H1 (cell line): ENCODE data around the gene TTI1. TPM values are rescaled to one million over a fixed set of nuclear protein-coding genes. Genes with fewer than 3 reads are reported as not detected.
"Not testable (repeated sequence)": the region's sequence is repeated elsewhere in the genome, so short reads cannot be mapped to it uniquely, and the experiment has no call there.

ENCODE experiments used
- CTCF ChIA-PET: fragments of 300-600 bp; sonication (Branson Sonifier 250); formaldehyde crosslinking; loops from one replicate; lab custom pipeline; 2021; ENCODE audit not compliant: partially characterized antibody; lab: Charles Lee
- POLR2A ChIA-PET: fragments of 300-600 bp; sonication (Branson Sonifier 250); formaldehyde crosslinking; loops from one replicate; lab custom pipeline; 2021; ENCODE audit warnings: inconsistent platforms; ENCODE audit not compliant: partially characterized antibody; lab: Charles Lee
- DNase-seq, 2 experiments: peaks; one replicate each; pipeline versions ENCODE4 v3.0.0 to v3.0.0-alpha.2; 2010 to 2022; ENCODE audit warnings: low spot score in 2 of 2, low read depth in 1 of 2, mixed read lengths in 1 of 2
- FAIRE-seq: peaks from 2 replicates; lab custom pipeline; 2011; peaks lifted over from hg19 to GRCh38; lab: Jason Lieb, UNC
- H2AFZ ChIP-seq: 2 replicates; pipeline ENCODE4 v1.8.1; 2012; ENCODE audit warnings: low read length, inconsistent platforms
- H2AK5ac ChIP-seq: 2 replicates; pipeline ENCODE4 v1.6.1; 2013; ENCODE audit warnings: low read depth, low read length
- H2BK120ac ChIP-seq: replicated peaks from 2 replicates; pipeline ENCODE3; 2013; ENCODE audit warnings: low read depth, low read length, inconsistent platforms
- H2BK12ac ChIP-seq: 2 replicates; pipeline ENCODE4 v1.6.1; 2013; ENCODE audit warnings: low read depth, low read length
- H2BK15ac ChIP-seq: 2 replicates; pipeline ENCODE4 v1.6.1; 2013; ENCODE audit warnings: low read length
- H2BK20ac ChIP-seq: 2 replicates; pipeline ENCODE4 v1.6.1; 2013; ENCODE audit warnings: low read length
- H2BK5ac ChIP-seq: 2 replicates; pipeline ENCODE4 v1.6.1; 2013; ENCODE audit warnings: low read depth, low read length
- H3K14ac ChIP-seq: 2 replicates; pipeline ENCODE4 v1.6.1; 2013; ENCODE audit warnings: inconsistent platforms; ENCODE audit not compliant: insufficient read length
- H3K18ac ChIP-seq: 2 replicates; pipeline ENCODE4 v1.6.1; 2013; ENCODE audit warnings: low read length; ENCODE audit errors: extremely low read depth
- H3K23ac ChIP-seq: 2 replicates; pipeline ENCODE4 v1.6.1; 2013; ENCODE audit warnings: inconsistent platforms; ENCODE audit not compliant: insufficient read length
- H3K23me2 ChIP-seq: 2 replicates; pipeline ENCODE4 v1.6.1; 2013; ENCODE audit warnings: low read depth, low read length
- H3K27ac ChIP-seq: 2 replicates; pipeline ENCODE4 v1.6.1; 2011; ENCODE audit warnings: low read depth, low read length, inconsistent platforms
- H3K27me3 ChIP-seq, 4 experiments: replicated peaks in 1 of 4; 1 replicate in 1 of 4; 2 replicates in 3 of 4; pipeline versions ENCODE4 v1.6.1 to v1.8.1; 2011 to 2013; ENCODE audit warnings: low read length in 3 of 4, mild to moderate bottlenecking in 3 of 4, inconsistent platforms in 2 of 4, mixed read lengths in 2 of 4, moderate library complexity in 1 of 4; ENCODE audit not compliant: control insufficient read depth in 3 of 4, insufficient read depth in 3 of 4; ENCODE audit errors: extremely low read depth in 1 of 4
- H3K36me3 ChIP-seq, 4 experiments: 2 replicates each; pipeline versions ENCODE4 v1.6.1 to v1.8.1; 2011 to 2013; ENCODE audit warnings: mild to moderate bottlenecking in 4 of 4, low read length in 3 of 4, moderate library complexity in 2 of 4, control low read depth in 1 of 4, inconsistent platforms in 1 of 4; ENCODE audit not compliant: insufficient read depth in 4 of 4, control insufficient read depth in 2 of 4
- H3K4ac ChIP-seq: replicated peaks from 2 replicates; pipeline ENCODE3; 2013; ENCODE audit warnings: low read length, low read depth, mixed read lengths, inconsistent platforms; ENCODE audit not compliant: insufficient read length
- H3K4me1 ChIP-seq, 4 experiments: replicated peaks in 1 of 4; 1 replicate in 1 of 4; 2 replicates in 3 of 4; pipeline versions ENCODE4 v1.6.1 to v1.8.1; 2011 to 2013; ENCODE audit warnings: low read length in 3 of 4, inconsistent platforms in 2 of 4, mixed read lengths in 1 of 4; ENCODE audit not compliant: insufficient read depth in 4 of 4, control insufficient read depth in 3 of 4
- H3K4me2 ChIP-seq, 2 experiments: 2 replicates each; pipeline versions ENCODE4 v1.6.1 to v1.8.1; 2011 to 2013; ENCODE audit warnings: low read depth in 2 of 2, low read length in 2 of 2, control low read depth in 1 of 2, inconsistent platforms in 1 of 2, mild to moderate bottlenecking in 1 of 2; ENCODE audit not compliant: insufficient read depth in 1 of 2
- H3K4me3 ChIP-seq, 4 experiments: fragments of 200-600, 300-600 bp in 1 of 4; sonication (generic), shearing (Covaris generic), sonication (Bioruptor Twin) in 1 of 4; 2 replicates each; pipeline versions ENCODE4 v1.5.1 to v1.8.1; 2011 to 2016; ENCODE audit warnings: low read length in 4 of 4, low read depth in 3 of 4, control low read depth in 2 of 4, inconsistent platforms in 2 of 4, mild to moderate bottlenecking in 2 of 4, mixed read lengths in 1 of 4, moderate library complexity in 1 of 4; ENCODE audit not compliant: insufficient read depth in 2 of 4; ENCODE audit errors: extremely low read depth in 1 of 4
- H3K56ac ChIP-seq: replicated peaks from 2 replicates; pipeline ENCODE3; 2013; ENCODE audit warnings: low read depth, mild to moderate bottlenecking, mixed read lengths, low read length, inconsistent platforms; ENCODE audit not compliant: insufficient read length
- H3K79me1 ChIP-seq: 2 replicates; pipeline ENCODE4 v1.6.1; 2013; ENCODE audit warnings: low read depth, low read length, control low read depth
- H3K79me2 ChIP-seq, 2 experiments: 2 replicates each; pipeline versions ENCODE4 v1.6.1 to v1.8.1; 2012 to 2013; ENCODE audit warnings: low read length in 2 of 2, mild to moderate bottlenecking in 2 of 2, inconsistent platforms in 1 of 2; ENCODE audit not compliant: insufficient read depth in 2 of 2, control insufficient read depth in 1 of 2
- H3K9ac ChIP-seq, 4 experiments: replicated peaks in 1 of 4; 1 replicate in 1 of 4; 2 replicates in 3 of 4; pipeline versions ENCODE4 v1.6.1 to v1.8.1; 2011 to 2013; ENCODE audit warnings: low read depth in 3 of 4, low read length in 3 of 4, control low read depth in 2 of 4, mild to moderate bottlenecking in 2 of 4, moderate library complexity in 2 of 4, inconsistent platforms in 1 of 4; ENCODE audit errors: extremely low read depth in 1 of 4
- H3K9me3 ChIP-seq, 2 experiments: 2 replicates each; pipeline versions ENCODE4 v1.6.1 to v1.8.1; 2012 to 2013; ENCODE audit warnings: mild to moderate bottlenecking in 2 of 2, moderate library complexity in 2 of 2, control low read depth in 1 of 2, inconsistent platforms in 1 of 2, low read depth in 1 of 2, low read length in 1 of 2, mixed read lengths in 1 of 2; ENCODE audit not compliant: insufficient read depth in 2 of 2
- H4K20me1 ChIP-seq, 2 experiments: replicated peaks in 1 of 2; 2 replicates each; pipeline versions ENCODE3 to v1.8.1; 2011 to 2013; ENCODE audit warnings: inconsistent platforms in 2 of 2, low read length in 2 of 2, mild to moderate bottlenecking in 1 of 2; ENCODE audit not compliant: insufficient read depth in 2 of 2, control insufficient read depth in 1 of 2
- H4K5ac ChIP-seq: 2 replicates; pipeline ENCODE4 v1.6.1; 2013; ENCODE audit warnings: low read length, low read depth, mixed read lengths, inconsistent platforms; ENCODE audit not compliant: insufficient read length
- H4K8ac ChIP-seq: 2 replicates; pipeline ENCODE4 v1.8.0; 2013; ENCODE audit warnings: mild to moderate bottlenecking, moderate library complexity, low read length, inconsistent platforms; ENCODE audit not compliant: insufficient read depth; ENCODE audit errors: extremely low read depth
- H4K91ac ChIP-seq: replicated peaks from 2 replicates; pipeline ENCODE3; 2013; ENCODE audit warnings: low read length, mixed read lengths, inconsistent platforms; ENCODE audit not compliant: insufficient read length
- WGBS, 2 experiments: shearing (Covaris generic) in 1 of 2; methylation state at CpG; one replicate each; pipeline versions ENCODE4 v1.1.6 to v1.1.7; 2013 to 2015; ENCODE audit warnings: low lambda C conversion rate in 2 of 2, mixed read lengths in 2 of 2, inconsistent platforms in 1 of 2, low coverage in 1 of 2, missing lambda C conversion rate in 1 of 2; ENCODE audit not compliant: insufficient replicate concordance in 2 of 2, insufficient coverage in 1 of 2, insufficient read length in 1 of 2; ENCODE audit errors: extremely low coverage in 1 of 2, missing lambda C conversion rate in 1 of 2; 5-methylcytosine and 5-hydroxymethylcytosine counted together
- polyA plus RNA-seq, 7 experiments: library from polyadenylated mRNA; depleted of rRNA in 3 of 7; stranded (reverse) in 5 of 7; unstranded in 2 of 7; fragments of >200 nt in 5 of 7; fragments of 200-250 nt in 2 of 7; gene quantifications; 1 replicate in 5 of 7; 2 replicates in 1 of 7; 4 replicates in 1 of 7; pipeline versions ENCODE4 v1.2.1 to v1.2.3, GENCODE V29; 2011 to 2013; ENCODE audit warnings: missing spikeins in 2 of 7, mixed read lengths in 2 of 7
- total RNA-seq: library from RNA; stranded (reverse); fragmentation: NEBNext Ultra II Directional; extraction: Animal tissue kit (Norgen Biotek cat#: 25700); gene quantifications from 2 replicates; pipeline ENCODE4 v1.2.1, GENCODE V29; 2021

Gene TTI1
- total and polyA plus RNA-seq, 2 of the 8 experiments (the other 6 are each of a cell fraction or from before 2014, with no cell fraction given) = 34.1 to 47.0 TPM

DNA sequence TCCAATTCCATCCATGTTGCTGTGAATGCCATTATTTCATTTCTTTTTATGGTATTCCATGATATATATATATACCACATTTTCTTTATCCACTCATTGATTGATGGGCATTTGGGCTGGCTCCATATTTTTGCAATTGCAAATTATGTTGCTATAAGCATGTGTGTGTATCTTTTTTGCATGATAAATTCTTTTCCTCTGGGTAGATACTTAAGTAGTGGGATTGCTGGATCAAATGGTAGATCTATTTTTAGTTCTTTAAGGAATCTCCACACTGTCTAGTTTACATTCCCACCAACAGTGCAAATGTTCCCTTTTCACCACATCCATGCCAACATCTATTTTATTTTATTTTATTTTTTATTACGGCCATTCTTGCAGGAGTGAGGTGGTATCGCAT lies 69.8 kb downstream of the TTI1 start:
- H3K27ac ChIP-seq, H3K4ac ChIP-seq, H3K9me3 ChIP-seq, H3K18ac ChIP-seq, H2BK15ac ChIP-seq, H2BK120ac ChIP-seq, H3K36me3 ChIP-seq, H2BK12ac ChIP-seq, H3K23me2 ChIP-seq, H3K4me1 ChIP-seq, H3K27me3 ChIP-seq, H3K14ac ChIP-seq, H3K4me2 ChIP-seq, H3K23ac ChIP-seq, FAIRE-seq, H4K8ac ChIP-seq, H4K91ac ChIP-seq, H3K79me1 ChIP-seq, H2BK20ac ChIP-seq, DNase-seq, H2AK5ac ChIP-seq, H3K9ac ChIP-seq, CTCF ChIA-PET, H3K4me3 ChIP-seq, H2BK5ac ChIP-seq, POLR2A ChIA-PET, H3K79me2 ChIP-seq, H4K5ac ChIP-seq, H2AFZ ChIP-seq, H3K56ac ChIP-seq, H4K20me1 ChIP-seq: not testable (repeated sequence)
- whole genome bisulfite sequencing, 2 experiments = 91% methylated on average over 2 of the region's 2 CpGs; no CpG with 5 or more reads in 1 of the 2 experiments
